GM21360 (cell line): Measurements from ENCODE around the gene KHNYN.

Source experiments
- ATAC-seq: cut with Tn5 transposase; IDR thresholded peaks from one replicate; pipeline ENCODE4 v1.9.1; 2021; ENCODE audit warnings: mild to moderate bottlenecking, moderate library complexity; ENCODE audit not compliant: unreplicated experiment

Gene KHNYN

GRCh38 chr14:24399999-24400718 is 29.6 kb upstream of the KHNYN start:
- no peak for ATAC-seq

DNA sequence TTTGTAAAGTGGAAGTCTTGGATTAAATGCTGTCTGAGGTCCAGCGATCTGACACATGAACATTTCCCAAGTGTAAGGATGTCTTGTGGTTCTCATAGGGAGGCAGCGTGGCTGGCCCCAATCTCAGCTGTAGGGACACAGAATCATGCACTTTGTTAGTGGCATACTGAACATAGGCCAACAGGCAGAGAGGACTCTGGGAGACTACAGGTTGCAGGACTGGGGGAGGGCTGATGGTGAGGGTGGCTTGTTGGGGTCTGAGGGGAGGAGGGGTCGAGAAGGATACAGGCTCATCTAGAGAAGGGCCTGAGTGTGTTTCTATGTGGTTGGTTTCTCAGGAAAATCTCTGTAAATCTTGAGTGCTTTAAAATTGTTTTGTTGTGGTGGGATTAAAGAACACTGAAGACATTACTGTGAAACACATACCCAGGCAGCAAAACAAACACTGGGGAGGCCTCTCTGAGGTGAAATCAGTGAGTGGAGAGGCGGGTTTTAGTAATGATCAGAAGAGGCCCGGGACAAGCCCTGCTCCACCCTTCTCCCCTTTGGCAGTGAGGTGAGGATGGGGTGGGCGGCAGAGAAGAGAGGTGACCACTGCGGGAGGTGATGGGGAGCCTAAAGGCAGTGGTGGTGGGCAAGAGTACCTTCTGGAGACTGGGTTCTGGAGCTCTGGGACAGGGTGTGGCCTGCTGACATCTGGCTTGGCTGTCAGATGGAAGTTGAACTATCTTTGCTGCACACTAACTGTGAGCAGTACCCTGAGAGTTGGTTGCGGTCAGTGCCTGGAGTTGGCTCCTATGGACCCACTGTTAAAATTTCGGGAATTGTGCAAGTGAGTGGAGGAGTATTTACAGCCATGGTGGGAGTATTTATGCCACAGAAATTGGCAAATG is 27.7 kb upstream of the KHNYN start:
- no peak for ATAC-seq

DNA sequence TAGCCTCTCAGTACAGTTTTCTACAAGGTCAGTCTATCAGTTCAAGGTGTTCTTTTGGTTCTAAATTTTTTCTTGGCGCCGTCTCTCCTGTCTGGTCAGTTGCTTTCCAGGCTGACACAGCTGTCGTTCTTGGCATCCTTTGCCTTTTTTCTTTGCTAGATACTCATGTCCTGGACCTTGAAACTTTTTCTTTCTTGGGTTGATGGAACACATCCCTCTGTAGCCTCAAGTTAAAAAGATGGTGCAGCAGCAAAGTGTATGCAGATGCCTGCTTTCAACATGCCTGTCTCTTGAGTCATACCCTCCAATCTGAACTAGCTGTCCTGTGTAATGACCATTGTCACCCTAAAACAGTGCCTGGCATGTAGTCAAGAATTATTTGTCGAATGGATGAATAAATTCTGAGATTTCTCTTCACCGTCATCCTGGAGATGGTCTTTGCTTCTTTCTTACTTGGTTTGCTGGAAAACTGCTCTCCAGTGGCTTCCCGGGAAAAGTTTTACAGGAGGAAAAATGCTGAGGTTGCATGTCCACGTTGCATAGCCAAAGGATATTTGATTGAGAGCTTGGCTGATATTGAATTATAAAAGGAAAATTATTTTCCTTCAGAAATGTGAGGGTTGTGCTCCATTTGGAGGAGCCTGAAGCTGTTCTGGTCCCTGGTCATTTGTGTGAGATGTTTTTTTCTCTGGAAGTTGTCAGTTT is 26.3 kb upstream of the KHNYN start:
- no peak for ATAC-seq

DNA sequence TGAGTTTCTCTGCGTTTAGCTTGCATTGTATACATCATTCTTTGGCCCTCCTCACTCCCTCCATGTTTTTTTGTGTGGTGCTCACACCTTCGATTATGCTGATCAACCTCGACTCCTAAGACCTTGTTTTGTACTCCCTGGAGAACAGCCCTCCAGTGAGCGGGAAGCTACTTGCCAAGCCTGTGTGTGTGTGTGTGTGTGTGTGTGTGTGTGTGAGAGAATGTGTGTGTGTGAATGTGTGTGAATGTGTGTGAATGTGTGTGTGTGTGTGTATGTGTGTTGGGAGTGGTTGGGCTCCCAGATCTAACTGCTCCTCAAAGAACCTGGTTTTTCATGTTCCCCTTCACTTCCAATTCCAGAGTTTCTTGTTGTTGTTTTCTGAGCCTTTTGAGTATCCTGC is 24.9 kb upstream of the KHNYN start:
- ATAC-seq: no peak

- ATAC-seq: no peak
Observed at GRCh38 chr14:24406416-24406815, 23.3 kb upstream of the KHNYN start.

- no peak for ATAC-seq
Observed at GRCh38 chr14:24407608-24408325, 22.0 kb upstream of the KHNYN start.

DNA sequence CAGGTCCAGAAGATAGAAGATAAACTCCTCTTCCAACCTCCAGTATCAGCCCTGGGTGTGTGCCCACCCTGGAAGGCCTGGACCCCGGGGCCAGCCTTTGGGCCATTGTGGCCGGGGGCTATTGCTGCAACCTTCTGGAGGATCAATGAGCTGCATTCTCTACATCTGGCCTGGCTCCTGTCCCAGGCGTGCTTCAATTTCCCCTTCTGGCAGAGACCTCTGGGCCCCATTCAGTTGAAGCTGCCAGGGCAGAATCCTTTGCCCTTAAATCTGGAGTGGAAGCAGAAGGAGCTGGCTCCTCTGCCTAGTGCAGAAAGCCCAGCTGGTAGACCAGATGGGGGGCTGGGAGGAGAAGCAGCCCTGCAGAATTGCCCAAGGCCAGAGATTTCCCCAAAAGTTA is 21.0 kb upstream of the KHNYN start:
- ATAC-seq: no peak

DNA sequence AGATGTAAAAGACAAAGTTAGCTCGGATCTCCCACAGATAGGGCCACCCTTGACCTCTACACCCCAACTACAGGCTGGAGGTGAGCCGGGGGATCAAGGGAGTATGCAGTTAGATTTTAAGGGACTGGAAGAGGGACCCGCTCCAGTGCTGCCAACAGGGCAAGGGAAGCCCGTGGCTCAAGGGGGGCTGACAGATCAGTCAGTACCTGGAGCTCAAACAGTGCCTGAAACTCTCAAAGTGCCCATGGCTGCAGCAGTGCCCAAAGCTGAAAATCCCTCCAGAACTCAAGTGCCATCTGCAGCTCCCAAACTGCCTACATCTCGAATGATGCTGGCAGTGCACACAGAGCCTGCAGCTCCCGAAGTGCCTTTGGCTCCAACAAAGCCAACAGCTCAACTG is 20.6 kb upstream of the KHNYN start:
- ATAC-seq: no peak

DNA sequence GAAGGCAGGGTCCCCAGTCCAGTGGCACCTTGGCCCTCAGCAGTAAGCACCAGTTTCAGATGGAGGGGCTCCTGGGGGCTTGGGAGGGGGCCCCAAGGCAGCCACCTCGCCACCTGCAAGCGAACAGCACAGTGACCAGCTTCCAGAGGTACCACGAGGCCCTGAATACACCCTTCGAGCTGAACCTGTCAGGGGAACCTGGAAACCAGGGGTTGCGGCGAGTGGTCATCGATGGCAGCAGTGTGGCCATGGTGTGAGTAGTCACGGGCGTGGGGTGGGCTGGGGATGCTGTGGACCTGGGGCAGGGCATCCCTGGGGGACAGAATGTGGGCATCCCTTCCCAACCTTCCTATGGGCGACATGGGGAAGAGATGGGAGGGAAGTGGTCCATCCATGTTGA is 19.8 kb upstream of the KHNYN start:
- ATAC-seq: no peak

- no peak for ATAC-seq
Observed at GRCh38 chr14:24411443-24412389, 18.0 kb upstream of the KHNYN start.

DNA sequence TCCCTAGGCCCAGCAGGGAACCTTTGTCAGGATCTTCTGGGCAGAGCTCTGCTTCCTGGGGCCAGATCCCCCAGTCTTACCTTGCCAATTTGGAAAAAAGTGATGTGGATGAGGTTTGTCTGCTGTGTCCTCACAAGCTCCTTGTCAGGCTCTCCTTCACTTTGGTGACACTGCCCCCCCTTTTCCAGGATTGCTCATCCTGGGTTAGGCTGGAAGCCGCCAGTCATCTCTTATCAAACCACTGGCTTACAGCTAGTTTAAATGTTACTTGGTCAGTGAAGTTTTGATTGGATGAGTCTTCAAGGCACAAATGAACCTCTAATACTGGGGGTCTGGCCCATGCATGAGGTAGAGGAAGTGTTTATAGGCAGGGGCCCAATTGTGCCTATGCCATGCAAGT is 15.7 kb upstream of the KHNYN start:
- no peak for ATAC-seq

DNA sequence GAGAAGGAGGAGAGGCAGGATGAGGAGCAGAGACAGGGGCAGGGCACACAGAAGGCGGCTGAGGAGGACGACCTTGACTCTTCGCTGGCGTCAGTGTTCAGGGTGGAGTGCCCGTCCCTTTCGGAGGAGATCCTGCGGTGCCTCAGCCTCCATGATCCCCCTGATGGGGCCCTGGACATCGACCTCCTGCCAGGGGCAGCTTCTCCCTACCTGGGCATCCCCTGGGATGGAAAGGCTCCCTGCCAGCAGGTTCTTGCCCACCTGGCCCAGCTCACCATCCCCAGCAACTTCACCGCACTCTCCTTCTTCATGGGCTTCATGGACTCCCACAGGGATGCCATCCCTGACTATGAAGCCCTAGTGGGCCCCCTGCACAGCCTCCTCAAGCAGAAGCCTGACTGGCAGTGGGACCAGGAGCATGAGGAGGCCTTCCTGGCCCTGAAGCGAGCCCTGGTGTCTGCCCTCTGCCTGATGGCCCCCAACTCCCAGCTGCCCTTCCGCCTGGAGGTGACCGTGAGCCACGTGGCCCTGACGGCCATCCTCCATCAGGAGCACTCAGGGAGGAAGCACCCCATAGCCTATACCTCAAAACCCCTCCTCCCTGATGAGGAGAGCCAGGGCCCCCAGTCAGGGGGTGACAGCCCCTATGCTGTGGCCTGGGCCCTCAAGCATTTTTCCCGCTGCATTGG is 14.9 kb upstream of the KHNYN start:
- no peak for ATAC-seq

DNA sequence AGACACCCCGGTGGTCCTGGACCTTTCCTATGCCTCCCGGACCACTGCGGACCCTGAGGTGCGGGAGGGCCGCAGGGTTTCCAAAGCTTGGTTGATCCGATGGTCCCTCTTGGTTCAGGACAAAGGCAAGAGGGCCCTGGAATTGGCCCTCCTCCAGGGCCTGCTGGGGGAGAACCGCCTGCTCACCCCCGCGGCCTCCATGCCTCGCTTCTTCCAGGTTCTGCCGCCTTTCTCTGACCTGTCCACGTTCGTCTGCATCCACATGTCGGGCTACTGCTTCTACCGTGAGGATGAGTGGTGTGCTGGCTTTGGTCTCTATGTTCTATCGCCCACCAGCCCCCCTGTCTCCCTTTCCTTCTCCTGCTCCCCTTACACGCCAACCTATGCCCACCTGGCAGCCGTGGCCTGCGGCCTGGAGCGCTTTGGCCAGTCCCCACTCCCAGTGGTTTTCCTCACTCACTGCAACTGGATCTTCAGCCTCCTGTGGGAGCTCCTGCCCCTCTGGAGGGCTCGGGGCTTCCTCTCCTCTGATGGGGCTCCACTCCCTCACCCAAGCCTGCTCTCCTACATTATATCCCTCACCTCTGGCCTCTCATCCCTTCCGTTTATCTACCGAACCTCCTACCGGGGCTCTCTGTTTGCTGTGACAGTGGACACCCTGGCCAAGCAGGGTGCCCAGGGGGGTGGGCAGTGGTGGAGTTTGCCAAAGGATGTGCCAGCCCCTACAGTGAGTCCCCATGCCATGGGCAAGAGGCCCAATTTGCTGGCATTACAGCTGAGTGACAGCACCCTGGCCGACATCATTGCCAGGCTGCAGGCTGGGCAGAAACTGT is 14.1 kb upstream of the KHNYN start:
- no peak for ATAC-seq

- no peak for ATAC-seq
Observed at GRCh38 chr14:24416254-24416931, 13.4 kb upstream of the KHNYN start.

GRCh38 chr14:24416932-24417619 is 12.7 kb upstream of the KHNYN start:
- ATAC-seq: no peak

DNA sequence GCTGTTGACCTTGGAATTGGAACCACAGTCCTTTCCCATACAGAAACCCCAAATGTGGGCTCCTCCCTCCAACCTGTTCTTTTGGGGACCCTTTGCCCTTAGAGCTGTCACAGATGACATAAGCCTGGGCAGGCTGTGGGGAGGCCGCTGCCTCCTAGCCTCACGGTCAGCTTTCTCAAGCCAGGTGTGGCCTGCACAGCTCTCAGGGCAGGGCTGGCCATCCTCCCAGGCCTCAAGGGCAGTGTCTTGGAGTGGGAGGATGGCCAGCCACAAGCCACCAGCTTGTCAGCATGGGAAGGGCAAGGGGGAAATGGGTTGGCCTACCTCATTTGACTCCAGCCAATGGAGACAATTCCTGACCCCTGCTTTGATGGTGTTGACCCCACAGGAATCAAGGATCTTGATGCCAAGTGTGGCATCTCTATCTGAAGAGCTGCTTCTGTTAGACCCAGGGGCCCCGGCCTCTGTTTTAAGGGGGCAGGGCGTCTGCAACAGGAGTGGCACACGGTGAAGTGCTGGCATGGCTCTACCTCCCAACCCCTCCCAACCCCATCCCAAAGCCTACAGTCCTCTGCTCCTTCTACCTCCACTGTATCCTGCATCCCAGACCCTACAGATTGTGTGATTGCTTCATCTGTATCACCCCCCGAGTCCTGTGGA is 11.8 kb upstream of the KHNYN start:
- ATAC-seq: no peak

- ATAC-seq: no peak
Observed at GRCh38 chr14:24418492-24418873, 11.3 kb upstream of the KHNYN start.
